Measurements from ENCODE around the gene IL1RN. TPM values are rescaled to one million over a fixed set of nuclear protein-coding genes. Genes with fewer than 3 reads are reported as not detected.

The IL1RN gene
- total and polyA plus RNA-seq, 2 donors (not counting 3 experiments of a cell fraction or from before 2014, with no cell fraction given), result not detected

- BruUV-seq (replicated peaks), result no TSS peak
- Histone ChIP-seq H3K9me3 (replicated peaks; ENCODE audit: control insufficient read depth, insufficient read depth, low read length) (no peaks in the 10 kb centered on the region), H3K27me3 (ENCODE audit: control insufficient read depth in 2 of 2, insufficient read depth in 2 of 2, low read length in 2 of 2) (no peaks in the 10 kb centered on the region), H3K9me1 (replicated peaks; ENCODE audit: control insufficient read depth, extremely low read depth, insufficient read depth, low read length) (no peaks in the 10 kb centered on the region), H4K20me1 (replicated peaks; ENCODE audit: control insufficient read depth, extremely low read depth, insufficient read depth, low read length) (no peaks in the 10 kb centered on the region), H3K9ac (replicated peaks; ENCODE audit: extremely low read depth, insufficient read depth, low read length) (no peak overlapping the region), H3K27ac (ENCODE audit: insufficient read depth, low read depth, low read length) (no peak overlapping the region), H3K79me2 (ENCODE audit: control insufficient read depth, insufficient read depth, low read length) (no peaks in the 10 kb centered on the region), H3K4me2 (ENCODE audit: insufficient read depth, low read length) (no peak overlapping the region), H3K4me1 (ENCODE audit: control insufficient read depth, extremely low read depth, insufficient read depth, low read length) (no peaks in the 10 kb centered on the region), H3K4me3 (replicated peaks in 1 of 3; ENCODE audit: insufficient read depth in 1 of 3, low read depth in 1 of 3, low read length in 3 of 3) (no peak overlapping the region), H3K36me3 (ENCODE audit: control insufficient read depth in 2 of 2, extremely low read depth in 1 of 2, insufficient read depth in 2 of 2, low read length in 2 of 2) (no peaks in the 10 kb centered on the region), H2AFZ (ENCODE audit: low read depth, low read length) (no peak overlapping the region)
- dilution Hi-C loops (cut with MboI; ENCODE audit: extremely low pct_ligation_motif_present, low sequenced_read_pairs) (no loop called here), intact Hi-C loops (cut with micrococcal nuclease) (no loop called here)
- POLR2A ChIA-PET, result no interaction called here
- CTCF ChIA-PET, result interaction anchor here (1.5 kb wide), 1 partner anchor 34 kb away, joined by 4 read pairs; no protein-coding TSS in a partner anchor
- FAIRE-seq (no peak), DNase-seq (ENCODE audit: low read depth, low spot score) (no peak)
- TF ChIP-seq GATA2 (IDR thresholded peaks at IDR 0.05; ENCODE audit: insufficient read depth, insufficient read length, low read depth, low read length) (no peak), POLR2A (IDR thresholded peaks at IDR 0.05; ENCODE audit: low read depth, low read length) (no peak), MYC (IDR thresholded peaks at IDR 0.05; ENCODE audit: low read depth, low read length) (no peak), CTCF (IDR thresholded peaks at IDR 0.05; ENCODE audit: extremely low read depth in 1 of 2, insufficient read depth in 1 of 2, low read depth in 1 of 2, low read length in 2 of 2) (no peak), JUN (IDR thresholded peaks at IDR 0.05; ENCODE audit: borderline replicate concordance, insufficient read depth, insufficient read length, low read depth) (no peak), POLR2AphosphoS5 (IDR thresholded peaks at IDR 0.05; ENCODE audit: insufficient read depth, low read depth, low read length) (no peak), MAX (IDR thresholded peaks at IDR 0.05; ENCODE audit: insufficient read depth, insufficient read length) (no peak), EZH2 (IDR thresholded peaks at IDR 0.05; ENCODE audit: borderline replicate concordance, low read depth, low read length, severe bottlenecking) (no peak), FOS (IDR thresholded peaks at IDR 0.05; ENCODE audit: borderline replicate concordance, insufficient read depth, low read length) (no peak)
Observed at GRCh38 chr2:113104054-113104611, 23.3 kb upstream of the IL1RN start.
